ENCODE data around the gene TEX22. TPM values are rescaled to one million over a fixed set of nuclear protein-coding genes. Genes with fewer than 3 reads are reported as not detected.
A peak's percentile ranks its signal among the peaks of the same experiment; 100 is the strongest.

The TEX22 gene
- total RNA-seq, 1 donor from 2014 or later: 5.7 TPM

DNA sequence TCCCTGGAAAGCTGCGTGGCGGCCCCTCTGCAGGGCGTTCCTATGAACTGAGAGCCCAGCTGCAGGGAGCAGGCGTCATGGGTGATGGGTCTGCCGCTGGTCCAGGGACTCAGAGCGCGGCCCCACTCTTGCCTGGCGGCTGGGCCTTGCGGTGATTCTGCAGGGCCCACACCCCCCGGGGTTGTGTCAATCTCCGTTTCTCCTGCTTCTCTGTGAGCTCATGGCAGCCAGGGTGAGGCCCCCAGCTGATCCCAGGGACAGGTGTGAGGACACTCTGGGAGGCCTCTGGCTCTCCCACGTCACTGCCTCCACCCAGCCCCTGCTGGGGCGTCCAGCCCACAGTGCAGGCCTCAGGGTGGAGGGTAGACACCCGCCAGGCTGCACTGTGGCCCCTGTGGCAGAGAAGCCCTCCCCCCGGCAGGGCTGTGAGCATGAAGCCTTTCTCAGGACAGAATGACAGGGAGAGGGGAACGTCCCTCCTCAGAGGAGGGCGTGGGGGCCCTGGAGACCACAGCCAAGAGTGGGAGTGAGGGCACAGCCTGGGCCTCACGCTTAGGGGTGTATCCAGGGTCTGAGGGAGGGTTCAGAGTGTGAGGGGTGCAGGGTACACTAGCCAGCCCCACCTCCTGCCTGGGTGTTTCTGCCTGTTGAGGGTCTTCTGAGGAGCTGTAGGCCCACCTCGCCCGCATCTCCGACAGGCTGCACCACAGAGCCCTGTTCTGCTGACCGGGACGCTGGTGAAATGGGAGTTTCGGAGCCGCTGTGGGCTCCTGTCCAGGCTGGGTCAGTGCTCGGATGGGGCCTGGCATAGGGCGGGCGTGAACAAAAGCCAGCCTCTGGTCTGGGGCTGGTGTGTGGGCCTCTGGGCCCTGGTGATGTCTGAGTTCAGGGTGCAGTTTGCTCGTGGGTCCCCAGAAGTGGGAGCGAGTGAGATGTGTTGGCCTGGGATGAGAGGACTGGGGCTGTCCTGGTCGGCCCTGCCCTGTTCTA lies 49.6 kb downstream of the TEX22 start:
- Mint-ChIP-seq H3K27ac (no peak overlapping the region), H3K4me3 (no peak overlapping the region), H3K4me1 (no peaks in the 10 kb centered on the region), H3K9me3 (no peaks in the 10 kb centered on the region), H3K36me3 (ENCODE audit: low read depth) (peaks cover 26% of the 10 kb centered on the region), H3K27me3 (no peaks in the 10 kb centered on the region)
- ATAC-seq (ENCODE audit: low read depth) (no peak), DNase-seq (no peak)
- ChIA-PET CTCF (interaction anchor here (1.3 to 2.7 kb wide), 4 partner anchors 33 to 80 kb away, joined by 3 to 18 read pairs (median 4); no protein-coding TSS in a partner anchor), POLR2A (interaction anchor here (0.7 kb wide), 1 partner anchor 50 kb away, joined by 3 read pairs; no protein-coding TSS in a partner anchor)
- TF ChIP-seq, protein P1, sequence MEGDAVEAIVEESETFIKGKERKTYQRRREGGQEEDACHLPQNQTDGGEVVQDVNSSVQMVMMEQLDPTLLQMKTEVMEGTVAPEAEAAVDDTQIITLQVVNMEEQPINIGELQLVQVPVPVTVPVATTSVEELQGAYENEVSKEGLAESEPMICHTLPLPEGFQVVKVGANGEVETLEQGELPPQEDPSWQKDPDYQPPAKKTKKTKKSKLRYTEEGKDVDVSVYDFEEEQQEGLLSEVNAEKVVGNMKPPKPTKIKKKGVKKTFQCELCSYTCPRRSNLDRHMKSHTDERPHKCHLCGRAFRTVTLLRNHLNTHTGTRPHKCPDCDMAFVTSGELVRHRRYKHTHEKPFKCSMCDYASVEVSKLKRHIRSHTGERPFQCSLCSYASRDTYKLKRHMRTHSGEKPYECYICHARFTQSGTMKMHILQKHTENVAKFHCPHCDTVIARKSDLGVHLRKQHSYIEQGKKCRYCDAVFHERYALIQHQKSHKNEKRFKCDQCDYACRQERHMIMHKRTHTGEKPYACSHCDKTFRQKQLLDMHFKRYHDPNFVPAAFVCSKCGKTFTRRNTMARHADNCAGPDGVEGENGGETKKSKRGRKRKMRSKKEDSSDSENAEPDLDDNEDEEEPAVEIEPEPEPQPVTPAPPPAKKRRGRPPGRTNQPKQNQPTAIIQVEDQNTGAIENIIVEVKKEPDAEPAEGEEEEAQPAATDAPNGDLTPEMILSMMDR (IDR thresholded peaks at IDR 0.05): no peak
- intact Hi-C loops (cut with micrococcal nuclease): loop anchor here (1.0 kb wide), 3 partner anchors 41 to 80 kb away; no protein-coding TSS in a partner anchor

DNA sequence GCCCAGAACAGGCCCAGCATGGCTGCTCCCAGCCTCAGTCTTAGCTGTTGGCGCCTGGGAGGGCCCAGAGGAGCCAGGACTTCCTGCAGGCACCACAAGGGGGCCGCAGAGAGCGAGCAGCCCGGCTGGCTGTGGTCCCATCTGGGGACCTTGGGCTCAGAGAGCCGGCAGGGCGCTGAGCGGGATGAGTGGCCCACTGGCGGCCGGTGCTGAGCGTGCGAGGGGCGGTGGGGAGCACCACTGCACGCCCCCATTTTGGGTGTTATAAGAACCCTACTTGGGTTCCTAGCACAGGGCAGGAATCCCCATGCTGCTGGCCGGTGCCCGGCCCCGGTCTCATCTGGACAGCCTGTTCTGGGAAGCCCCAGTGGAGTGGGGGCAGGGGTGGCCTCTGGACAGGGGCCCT lies 50.4 kb downstream of the TEX22 start:
- ChIA-PET POLR2A (interaction anchor here (0.7 kb wide), 1 partner anchor 51 kb away, joined by 3 read pairs; no protein-coding TSS in a partner anchor), CTCF (interaction anchor here (1.3 to 2.7 kb wide), 4 partner anchors 32 to 80 kb away, joined by 3 to 18 read pairs (median 4); no protein-coding TSS in a partner anchor)
- Mint-ChIP-seq H3K4me1 (no peaks in the 10 kb centered on the region), H3K27me3 (no peaks in the 10 kb centered on the region), H3K27ac (no peak overlapping the region), H3K36me3 (ENCODE audit: low read depth) (peaks cover 25% of the 10 kb centered on the region), H3K9me3 (no peaks in the 10 kb centered on the region), H3K4me3 (no peak overlapping the region)
- ATAC-seq (ENCODE audit: low read depth) (peak; percentile 97), DNase-seq (peak; percentile 63)
- TF ChIP-seq, protein P1 (IDR thresholded peaks at IDR 0.05): peak; percentile 20
- intact Hi-C loops (cut with micrococcal nuclease): loop anchor here (1.0 kb wide), 3 partner anchors 41 to 80 kb away; no protein-coding TSS in a partner anchor

DNA sequence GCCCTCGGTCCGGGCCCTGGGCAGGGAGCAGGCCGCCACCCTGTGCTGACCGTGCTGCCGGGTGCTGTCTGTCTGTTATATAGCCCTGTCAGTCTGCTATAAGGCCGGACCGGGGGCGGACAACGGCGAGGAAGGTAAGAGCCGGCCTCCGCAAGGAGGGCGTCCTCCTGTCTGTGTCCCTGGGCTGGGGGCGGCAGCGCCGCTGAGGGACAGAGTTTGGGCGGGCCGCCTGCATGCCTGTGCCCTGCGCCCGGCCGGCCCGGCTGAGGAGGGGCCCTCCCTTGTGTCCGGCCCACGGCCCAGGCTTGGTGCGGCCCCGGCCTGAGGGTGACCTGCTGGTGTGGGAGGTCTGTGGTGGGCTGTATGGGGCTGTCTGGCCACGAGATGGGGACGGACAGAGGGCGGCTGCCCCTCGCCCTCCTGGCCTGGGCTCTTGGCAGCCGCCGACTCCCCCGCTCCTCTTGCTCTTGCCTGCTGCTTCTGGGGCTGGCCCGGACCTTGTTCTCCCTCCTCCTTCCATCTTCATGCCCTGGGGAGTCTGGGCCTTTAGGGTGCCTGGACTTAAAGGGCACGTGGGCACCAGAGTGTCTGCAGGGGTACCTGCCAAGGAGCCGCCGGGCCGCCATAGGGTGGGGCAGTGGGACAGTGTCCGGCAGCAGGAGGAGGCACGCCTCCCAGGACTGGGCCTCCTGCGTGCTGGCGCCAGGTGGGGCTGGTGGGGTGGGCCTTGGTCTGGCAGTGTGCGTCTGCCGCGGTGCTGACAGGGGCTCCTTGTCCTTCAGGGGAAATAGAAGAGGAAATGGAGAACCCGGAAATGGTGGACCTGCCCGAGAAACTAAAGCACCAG lies 51.2 kb downstream of the TEX22 start:
- Mint-ChIP-seq H3K4me3 (no peak overlapping the region), H3K9me3 (no peaks in the 10 kb centered on the region), H3K27ac (no peak overlapping the region), H3K27me3 (no peaks in the 10 kb centered on the region), H3K36me3 (ENCODE audit: low read depth) (peaks cover 25% of the 10 kb centered on the region), H3K4me1 (no peaks in the 10 kb centered on the region)
- TF ChIP-seq, protein P1 (IDR thresholded peaks at IDR 0.05): no peak
- ATAC-seq (ENCODE audit: low read depth) (no peak), DNase-seq (no peak)
- ChIA-PET CTCF (no interaction called here), POLR2A (no interaction called here)
- intact Hi-C loops (cut with micrococcal nuclease): no loop called here

DNA sequence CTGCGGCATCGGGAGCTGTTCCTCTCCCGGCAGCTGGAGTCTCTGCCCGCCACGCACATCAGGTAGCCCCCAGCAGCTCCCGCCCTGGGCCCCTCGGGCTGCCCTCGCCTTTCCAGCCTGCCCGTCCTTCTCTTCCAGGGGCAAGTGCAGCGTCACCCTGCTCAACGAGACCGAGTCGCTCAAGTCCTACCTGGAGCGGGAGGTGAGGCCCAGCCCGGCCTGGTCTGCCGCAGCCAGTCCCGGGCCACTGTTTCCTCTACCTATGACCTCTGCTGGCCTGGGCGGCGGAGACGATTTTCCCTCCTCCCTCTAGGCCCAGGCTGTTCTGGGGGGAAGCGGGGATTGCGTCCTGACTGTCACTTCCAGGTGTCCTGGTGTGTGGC lies 51.8 kb downstream of the TEX22 start:
- Mint-ChIP-seq H3K27me3 (no peaks in the 10 kb centered on the region), H3K36me3 (ENCODE audit: low read depth) (peaks cover 27% of the 10 kb centered on the region), H3K9me3 (no peaks in the 10 kb centered on the region), H3K4me3 (no peak overlapping the region), H3K27ac (no peak overlapping the region), H3K4me1 (no peaks in the 10 kb centered on the region)
- TF ChIP-seq, protein P1 (IDR thresholded peaks at IDR 0.05): no peak
- intact Hi-C loops (cut with micrococcal nuclease): no loop called here
- POLR2A ChIA-PET: no interaction called here
- DNase-seq (no peak), ATAC-seq (ENCODE audit: low read depth) (no peak)
- CTCF ChIA-PET: no interaction called here
